ENCODE results near the gene PRKCH. TPM values are rescaled to one million over a fixed set of nuclear protein-coding genes. Genes with fewer than 3 reads are reported as not detected.

Gene PRKCH
- total RNA-seq, 1 donor from 2014 or later, result 34.4 TPM

- DNase-seq, result no peak
Measured at GRCh38 chr14:61476105-61476753, 154.8 kb downstream of the PRKCH start.

- DNase-seq, result peak; percentile 41
Measured at GRCh38 chr14:61476754-61477410, 155.5 kb downstream of the PRKCH start.

GRCh38 chr14:61477712-61478462 is 156.5 kb downstream of the PRKCH start:
- DNase-seq, result no peak

GRCh38 chr14:61478971-61479473 is 157.6 kb downstream of the PRKCH start:
- DNase-seq, result no peak

- DNase-seq, result no peak
Measured at GRCh38 chr14:61479746-61480502, 158.5 kb downstream of the PRKCH start.

GRCh38 chr14:61480704-61481285 is 159.4 kb downstream of the PRKCH start:
- DNase-seq, result no peak

GRCh38 chr14:61481701-61482100 is 160.3 kb downstream of the PRKCH start:
- DNase-seq, result no peak

GRCh38 chr14:61482348-61483206 is 161.2 kb downstream of the PRKCH start:
- no peak for DNase-seq

- no peak for DNase-seq
Measured at GRCh38 chr14:61483476-61483875, 162.1 kb downstream of the PRKCH start.

- DNase-seq, result no peak
Measured at GRCh38 chr14:61484031-61484430, 162.7 kb downstream of the PRKCH start.

GRCh38 chr14:61484826-61485584 is 163.6 kb downstream of the PRKCH start:
- no peak for DNase-seq

- DNase-seq, result no peak
Measured at GRCh38 chr14:61485661-61486060, 164.3 kb downstream of the PRKCH start.

- no peak for DNase-seq
Measured at GRCh38 chr14:61486930-61487495, 165.6 kb downstream of the PRKCH start.

GRCh38 chr14:61488417-61489401 is 167.3 kb downstream of the PRKCH start:
- no peak for DNase-seq

GRCh38 chr14:61489512-61489911 is 168.1 kb downstream of the PRKCH start:
- DNase-seq, result no peak

GRCh38 chr14:61489932-61490331 is 168.6 kb downstream of the PRKCH start:
- no peak for DNase-seq

GRCh38 chr14:61491224-61491623 is 169.8 kb downstream of the PRKCH start:
- no peak for DNase-seq

GRCh38 chr14:61491876-61492434 is 170.6 kb downstream of the PRKCH start:
- no peak for DNase-seq
